Activated naive CD8-positive, alpha-beta T cell treated with anti-CD3 and anti-CD28 coated beads, Interleukin-2, amount 50 U/mL, for 24 hours (primary cell): ENCODE data around the gene SLC22A1.
"Not testable (repeated sequence)": the region's sequence is repeated elsewhere in the genome, so short reads cannot be mapped to it uniquely, and the experiment has no call there.

ENCODE experiments used
- ATAC-seq: fragments of 150-1000 bp; cut with Tn5 transposase; one replicate; pipeline ENCODE4 v1.10.0; 2021
- DNase-seq: peaks from one replicate; pipeline ENCODE4 v3.0.0; 2021
- H3K27ac Mint-ChIP-seq: one replicate; pipeline ENCODE4 v1.8.0; 2021; ENCODE audit warnings: mild to moderate bottlenecking, mixed read lengths
- H3K27me3 Mint-ChIP-seq: one replicate; pipeline ENCODE4 v1.8.0; 2021; ENCODE audit warnings: mixed read lengths
- H3K36me3 Mint-ChIP-seq: one replicate; pipeline ENCODE4 v1.8.0; 2021; ENCODE audit warnings: low read depth, mixed read lengths
- H3K4me1 Mint-ChIP-seq: one replicate; pipeline ENCODE4 v1.8.0; 2021; ENCODE audit warnings: mixed read lengths
- H3K4me3 Mint-ChIP-seq: one replicate; pipeline ENCODE4 v1.8.0; 2021; ENCODE audit warnings: mild to moderate bottlenecking, moderate library complexity, mixed read lengths
- H3K9me3 Mint-ChIP-seq: one replicate; pipeline ENCODE4 v1.8.0; 2021; ENCODE audit warnings: mixed read lengths

The SLC22A1 gene

GRCh38 chr6:160104821-160105517 lies 16.6 kb upstream of the SLC22A1 start:
- DNase-seq (no peak), ATAC-seq (no peak)
- no peak overlapping the region for H3K4me3 Mint-ChIP-seq
- no peaks in the 10 kb centered on the region for H3K27me3 Mint-ChIP-seq
- no peak overlapping the region for H3K27ac Mint-ChIP-seq
- H3K4me1 Mint-ChIP-seq, result peaks cover 13% of the 10 kb centered on the region
- H3K9me3 Mint-ChIP-seq, result no peaks in the 10 kb centered on the region
- peaks cover 56% of the 10 kb centered on the region for H3K36me3 Mint-ChIP-seq

GRCh38 chr6:160106010-160106409 lies 15.6 kb upstream of the SLC22A1 start:
- Mint-ChIP-seq H3K4me3 (no peak overlapping the region), H3K4me1 (peaks cover 7% of the 10 kb centered on the region), H3K27ac (no peak overlapping the region), H3K36me3 (peaks cover 51% of the 10 kb centered on the region), H3K9me3 (no peaks in the 10 kb centered on the region), H3K27me3 (no peaks in the 10 kb centered on the region)
- DNase-seq (no peak), ATAC-seq (no peak)

- ATAC-seq (no peak), DNase-seq (no peak)
- H3K27me3 Mint-ChIP-seq, result no peaks in the 10 kb centered on the region
- H3K36me3 Mint-ChIP-seq, result peaks cover 44% of the 10 kb centered on the region
- H3K4me1 Mint-ChIP-seq, result peaks cover under 1% of the 10 kb centered on the region
- H3K4me3 Mint-ChIP-seq, result no peak overlapping the region
- peak overlapping the region; percentile 48 for H3K27ac Mint-ChIP-seq
- no peaks in the 10 kb centered on the region for H3K9me3 Mint-ChIP-seq
Measured at GRCh38 chr6:160106701-160107100, 14.9 kb upstream of the SLC22A1 start.

- no peaks in the 10 kb centered on the region for H3K9me3 Mint-ChIP-seq
- no peak overlapping the region for H3K4me3 Mint-ChIP-seq
- H3K27ac Mint-ChIP-seq, result no peak overlapping the region
- H3K4me1 Mint-ChIP-seq, result no peaks in the 10 kb centered on the region
- no peak for ATAC-seq
- H3K36me3 Mint-ChIP-seq, result peaks cover 36% of the 10 kb centered on the region
- H3K27me3 Mint-ChIP-seq, result no peaks in the 10 kb centered on the region
- DNase-seq, result no peak
Measured at GRCh38 chr6:160108077-160108476, 13.5 kb upstream of the SLC22A1 start.

GRCh38 chr6:160110586-160111123 lies 11.0 kb upstream of the SLC22A1 start:
- Mint-ChIP-seq H3K36me3 (peaks cover 17% of the 10 kb centered on the region), H3K27ac (no peak overlapping the region), H3K4me3 (no peak overlapping the region), H3K9me3 (no peaks in the 10 kb centered on the region), H3K4me1 (no peaks in the 10 kb centered on the region), H3K27me3 (no peaks in the 10 kb centered on the region)
- DNase-seq (no peak), ATAC-seq (no peak)

- no peak overlapping the region for H3K4me3 Mint-ChIP-seq
- ATAC-seq (no peak), DNase-seq (no peak)
- H3K36me3 Mint-ChIP-seq, result peaks cover 11% of the 10 kb centered on the region
- no peaks in the 10 kb centered on the region for H3K4me1 Mint-ChIP-seq
- no peak overlapping the region for H3K27ac Mint-ChIP-seq
- H3K27me3 Mint-ChIP-seq, result no peaks in the 10 kb centered on the region
- no peaks in the 10 kb centered on the region for H3K9me3 Mint-ChIP-seq
Measured at GRCh38 chr6:160111806-160112205, 9.8 kb upstream of the SLC22A1 start.

GRCh38 chr6:160112628-160113299 lies 8.9 kb upstream of the SLC22A1 start:
- ATAC-seq (no peak), DNase-seq (no peak)
- H3K27me3 Mint-ChIP-seq, result no peaks in the 10 kb centered on the region
- no peak overlapping the region for H3K4me3 Mint-ChIP-seq
- no peaks in the 10 kb centered on the region for H3K4me1 Mint-ChIP-seq
- H3K36me3 Mint-ChIP-seq, result peaks cover 4% of the 10 kb centered on the region
- H3K27ac Mint-ChIP-seq, result no peak overlapping the region
- H3K9me3 Mint-ChIP-seq, result no peaks in the 10 kb centered on the region

GRCh38 chr6:160114536-160114935 lies 7.1 kb upstream of the SLC22A1 start:
- not testable (repeated sequence) for ATAC-seq, H3K27ac Mint-ChIP-seq, H3K27me3 Mint-ChIP-seq, H3K36me3 Mint-ChIP-seq, H3K9me3 Mint-ChIP-seq, DNase-seq, H3K4me3 Mint-ChIP-seq, H3K4me1 Mint-ChIP-seq

- no peaks in the 10 kb centered on the region for H3K4me1 Mint-ChIP-seq
- H3K9me3 Mint-ChIP-seq, result no peaks in the 10 kb centered on the region
- no peak overlapping the region for H3K27ac Mint-ChIP-seq
- ATAC-seq, result no peak
- H3K27me3 Mint-ChIP-seq, result no peaks in the 10 kb centered on the region
- DNase-seq, result no peak
- H3K4me3 Mint-ChIP-seq, result no peak overlapping the region
- peaks cover 7% of the 10 kb centered on the region for H3K36me3 Mint-ChIP-seq
Measured at GRCh38 chr6:160115421-160115820, 6.2 kb upstream of the SLC22A1 start.

- Mint-ChIP-seq H3K27ac (no peak overlapping the region), H3K4me3 (no peak overlapping the region), H3K9me3 (no peaks in the 10 kb centered on the region), H3K36me3 (peaks cover 7% of the 10 kb centered on the region), H3K27me3 (no peaks in the 10 kb centered on the region), H3K4me1 (no peaks in the 10 kb centered on the region)
- no peak for ATAC-seq
- no peak for DNase-seq
Measured at GRCh38 chr6:160116411-160116810, 5.2 kb upstream of the SLC22A1 start.

GRCh38 chr6:160117137-160117536 lies 4.5 kb upstream of the SLC22A1 start:
- H3K27ac Mint-ChIP-seq, result no peak overlapping the region
- no peak overlapping the region for H3K4me3 Mint-ChIP-seq
- H3K36me3 Mint-ChIP-seq, result peaks cover 7% of the 10 kb centered on the region
- H3K27me3 Mint-ChIP-seq, result no peaks in the 10 kb centered on the region
- no peaks in the 10 kb centered on the region for H3K4me1 Mint-ChIP-seq
- DNase-seq (no peak), ATAC-seq (no peak)
- H3K9me3 Mint-ChIP-seq, result no peaks in the 10 kb centered on the region

- Mint-ChIP-seq H3K4me3 (no peak overlapping the region), H3K4me1 (no peaks in the 10 kb centered on the region), H3K36me3 (peaks cover 7% of the 10 kb centered on the region), H3K27me3 (no peaks in the 10 kb centered on the region), H3K9me3 (no peaks in the 10 kb centered on the region), H3K27ac (no peak overlapping the region)
- DNase-seq (no peak), ATAC-seq (no peak)
Measured at GRCh38 chr6:160118620-160119229, 2.9 kb upstream of the SLC22A1 start.

- no peaks in the 10 kb centered on the region for H3K27me3 Mint-ChIP-seq
- ATAC-seq, result no peak
- H3K4me1 Mint-ChIP-seq, result no peaks in the 10 kb centered on the region
- no peaks in the 10 kb centered on the region for H3K9me3 Mint-ChIP-seq
- no peak overlapping the region for H3K27ac Mint-ChIP-seq
- DNase-seq, result no peak
- H3K4me3 Mint-ChIP-seq, result no peak overlapping the region
- H3K36me3 Mint-ChIP-seq, result peaks cover 5% of the 10 kb centered on the region
Measured at GRCh38 chr6:160120087-160120486, 1.5 kb upstream of the SLC22A1 start.

GRCh38 chr6:160121981-160122380 lies 366 bp downstream of the SLC22A1 start:
- H3K4me1 Mint-ChIP-seq, result no peaks in the 10 kb centered on the region
- no peaks in the 10 kb centered on the region for H3K9me3 Mint-ChIP-seq
- H3K4me3 Mint-ChIP-seq, result no peak overlapping the region
- H3K36me3 Mint-ChIP-seq, result peaks cover 5% of the 10 kb centered on the region
- H3K27me3 Mint-ChIP-seq, result no peaks in the 10 kb centered on the region
- no peak overlapping the region for H3K27ac Mint-ChIP-seq
- DNase-seq, result no peak
- no peak for ATAC-seq

- no peak for DNase-seq
- Mint-ChIP-seq H3K36me3 (peaks cover 4% of the 10 kb centered on the region), H3K4me1 (no peaks in the 10 kb centered on the region), H3K27ac (no peak overlapping the region), H3K9me3 (no peaks in the 10 kb centered on the region), H3K4me3 (no peak overlapping the region), H3K27me3 (no peaks in the 10 kb centered on the region)
- ATAC-seq, result no peak
Measured at GRCh38 chr6:160122744-160123143, 1.1 kb downstream of the SLC22A1 start.
